ENCODE measurements around the gene PTGER4. TPM values are rescaled to one million over a fixed set of nuclear protein-coding genes. Genes with fewer than 3 reads are reported as not detected.

Gene PTGER4
- total RNA-seq, 4 donors from 2014 or later, result 10.1 to 30.1 (median 27.0) TPM

DNA sequence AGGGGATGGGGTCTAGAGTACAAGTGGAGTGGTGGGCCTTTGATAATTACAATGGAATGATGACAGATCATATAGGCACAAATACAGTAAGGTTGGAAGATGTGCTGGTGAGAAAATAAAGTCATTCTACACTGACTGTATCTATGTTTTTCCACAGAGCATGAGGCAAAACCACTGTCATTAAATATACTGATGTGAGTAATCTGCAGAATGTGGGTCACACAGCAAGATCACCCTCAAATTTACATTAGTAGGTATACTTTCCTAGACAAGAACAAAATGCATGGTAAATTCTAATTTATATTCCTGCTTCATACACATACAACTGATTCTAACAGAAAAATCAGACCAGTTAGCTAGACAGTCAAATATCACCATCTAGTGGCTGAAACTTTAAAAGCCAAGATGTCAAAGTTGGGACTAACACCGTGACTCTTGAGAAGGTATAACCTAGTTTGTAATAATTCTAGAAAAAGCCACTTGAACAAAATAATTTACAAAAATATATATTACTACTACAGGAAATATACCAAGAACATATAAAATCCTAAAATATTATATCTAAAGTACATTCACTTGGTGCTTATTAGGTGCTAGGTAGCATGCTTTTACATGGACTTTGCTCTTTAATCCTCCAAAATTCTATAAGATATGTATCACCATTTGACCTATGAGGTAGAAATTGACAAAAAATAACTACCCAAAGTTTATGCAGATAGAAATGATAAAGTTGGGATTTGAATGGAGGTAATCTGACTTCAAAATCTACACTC is 56.6 kb downstream of the PTGER4 start:
- Histone ChIP-seq H3K36me3 (peaks cover 0 to 28% of the 10 kb centered on the region in 2 donors), H3K27me3 (no peaks in the 10 kb centered on the region), H3K27ac (no peak overlapping the region), H3K4me3 (no peak overlapping the region), H3K4me1 (peaks cover 8 to 32% (median 20%) of the 10 kb centered on the region in 3 donors), H3K9me3 (no peaks in the 10 kb centered on the region)
- ATAC-seq, result peak; percentile 51
- no peak for TF ChIP-seq EP300 (IDR thresholded peaks at IDR 0.05)
- TF ChIP-seq, protein P1, sequence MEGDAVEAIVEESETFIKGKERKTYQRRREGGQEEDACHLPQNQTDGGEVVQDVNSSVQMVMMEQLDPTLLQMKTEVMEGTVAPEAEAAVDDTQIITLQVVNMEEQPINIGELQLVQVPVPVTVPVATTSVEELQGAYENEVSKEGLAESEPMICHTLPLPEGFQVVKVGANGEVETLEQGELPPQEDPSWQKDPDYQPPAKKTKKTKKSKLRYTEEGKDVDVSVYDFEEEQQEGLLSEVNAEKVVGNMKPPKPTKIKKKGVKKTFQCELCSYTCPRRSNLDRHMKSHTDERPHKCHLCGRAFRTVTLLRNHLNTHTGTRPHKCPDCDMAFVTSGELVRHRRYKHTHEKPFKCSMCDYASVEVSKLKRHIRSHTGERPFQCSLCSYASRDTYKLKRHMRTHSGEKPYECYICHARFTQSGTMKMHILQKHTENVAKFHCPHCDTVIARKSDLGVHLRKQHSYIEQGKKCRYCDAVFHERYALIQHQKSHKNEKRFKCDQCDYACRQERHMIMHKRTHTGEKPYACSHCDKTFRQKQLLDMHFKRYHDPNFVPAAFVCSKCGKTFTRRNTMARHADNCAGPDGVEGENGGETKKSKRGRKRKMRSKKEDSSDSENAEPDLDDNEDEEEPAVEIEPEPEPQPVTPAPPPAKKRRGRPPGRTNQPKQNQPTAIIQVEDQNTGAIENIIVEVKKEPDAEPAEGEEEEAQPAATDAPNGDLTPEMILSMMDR (IDR thresholded peaks at IDR 0.05), result peak; percentile 42 to 75 (median 55)
- 0% methylated on average over 1 of the region's 1 CpG for WGBS, 2 donors (ENCODE audit: low coverage in 1 of 2)

DNA sequence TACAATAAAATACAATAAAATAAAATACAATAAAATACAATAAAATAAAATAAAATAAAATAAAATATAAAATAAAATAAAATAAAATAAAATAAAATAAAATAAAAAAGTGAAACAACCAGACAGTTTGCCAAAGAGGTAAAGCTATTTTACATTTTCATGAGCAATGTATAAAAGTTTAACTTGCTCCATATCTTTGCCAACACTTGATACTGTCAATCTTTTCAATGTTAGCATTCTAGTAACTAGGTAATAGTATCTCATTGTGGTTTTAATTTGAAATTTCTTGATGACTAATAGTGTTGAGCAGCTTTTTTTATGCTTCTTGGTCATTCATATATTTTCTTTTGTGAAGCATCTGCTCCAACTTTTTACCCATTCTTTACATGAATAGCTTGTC is 58.8 kb downstream of the PTGER4 start:
- Histone ChIP-seq H3K4me3 (no peak overlapping the region), H3K27me3 (no peaks in the 10 kb centered on the region), H3K4me1 (peaks cover 8 to 28% (median 20%) of the 10 kb centered on the region in 3 donors), H3K27ac (no peak overlapping the region), H3K9me3 (no peaks in the 10 kb centered on the region), H3K36me3 (peaks cover 0 to 31% of the 10 kb centered on the region in 2 donors)
- no peak for ATAC-seq
- TF ChIP-seq, protein P1 (IDR thresholded peaks at IDR 0.05), result no peak
- TF ChIP-seq POLR2A (IDR thresholded peaks at IDR 0.05), result no peak
- no peak for TF ChIP-seq POLR2AphosphoS5 (IDR thresholded peaks at IDR 0.05)
- no peak for TF ChIP-seq EP300 (IDR thresholded peaks at IDR 0.05)

Small RNAs within 50 kb of the gene (small RNA-seq; reads per million reads assigned to genes)
- 0 reads per million in 4 donors for gene RF00092

Other genes with a start within 250 kb of the PTGER4 start
- 10 to 100 TPM; 23.2 to 27.7 (median 25.8) TPM for gene TTC33, start 76.0 kb downstream of the PTGER4 start, total RNA-seq
- 100 to 1,000 TPM in 2 of 4 donors, 10 to 100 TPM in 2; 66.5 to 113 (median 97.9) TPM for gene PRKAA1, start 118.5 kb downstream of the PTGER4 start, total RNA-seq
- 100 to 1,000 TPM in 2 of 4 donors, 10 to 100 TPM in 2; 64.0 to 132 (median 91.4) TPM for gene RPL37, start 155.3 kb downstream of the PTGER4 start, total RNA-seq
- gene CARD6, start 161.5 kb downstream of the PTGER4 start, total RNA-seq, result 10 to 100 TPM in 1 of 4 donors, 1 to 10 TPM in 3; 4.8 to 13.6 (median 8.5) TPM
- 100 to 1,000 TPM; 396 to 929 (median 694) TPM for gene C7, start 229.6 kb downstream of the PTGER4 start, total RNA-seq

Data from gastroesophageal sphincter (tissue), 4 donors.